GM23338 (cell line): ENCODE measurements around the gene SLC25A12. TPM values are rescaled to one million over a fixed set of nuclear protein-coding genes. Genes with fewer than 3 reads are reported as not detected.

ENCODE experiments used
- ATAC-seq: fragments of 200-7000 bp; cut with Tn5 transposase; 3 replicates; pipeline ENCODE4 v1.9.1; 2020
- DNase-seq: peaks from one replicate; pipeline ENCODE4 v3.0.0-alpha.2; 2015; ENCODE audit warnings: low spot score
- H2AFZ ChIP-seq: fragments of 200-600 bp; sonication (generic); 2 replicates; pipeline ENCODE4 v1.8.0; 2016; ENCODE audit warnings: antibody characterized with exemption, mild to moderate bottlenecking, moderate library complexity
- H3F3A ChIP-seq: fragments of 200-600 bp; sonication (generic); replicated peaks from 2 replicates; pipeline ENCODE4 v1.8.0; 2017; ENCODE audit warnings: antibody characterized with exemption, mixed run types, low read depth
- H3K27ac ChIP-seq: fragments of 200-600 bp; sonication (generic); 2 replicates; pipeline ENCODE4 v1.6.1; 2016; ENCODE audit warnings: low read depth
- H3K27me3 ChIP-seq: fragments of 200-600 bp; sonication (generic); 2 replicates; pipeline ENCODE4 v1.8.0; 2016; ENCODE audit warnings: mild to moderate bottlenecking, mixed run types, moderate library complexity; ENCODE audit not compliant: insufficient read depth
- H3K36me3 ChIP-seq: fragments of 200-600 bp; sonication (generic); 2 replicates; pipeline ENCODE4 v1.8.0; 2016; ENCODE audit warnings: mild to moderate bottlenecking; ENCODE audit not compliant: insufficient read depth
- H3K4me1 ChIP-seq: fragments of 200-600 bp; sonication (generic); 2 replicates; pipeline ENCODE4 v1.8.0; 2016; ENCODE audit warnings: mild to moderate bottlenecking, moderate library complexity; ENCODE audit not compliant: insufficient read depth
- H3K4me2 ChIP-seq: fragments of 200-600 bp; sonication (generic); 2 replicates; pipeline ENCODE4 v1.7.1; 2017; ENCODE audit warnings: mixed run types
- H3K4me3 ChIP-seq: fragments of 200-600 bp; sonication (generic); 2 replicates; pipeline ENCODE4 v1.6.1; 2016; ENCODE audit warnings: mixed run types
- H3K79me2 ChIP-seq: fragments of 200-600 bp; sonication (generic); replicated peaks from 2 replicates; pipeline ENCODE4 v1.8.0; 2017; ENCODE audit warnings: mild to moderate bottlenecking; ENCODE audit not compliant: insufficient read depth
- H3K9me2 ChIP-seq: fragments of 200-600 bp; sonication (generic); 2 replicates; pipeline ENCODE4 v1.8.0; 2017; ENCODE audit not compliant: insufficient read depth
- H4K20me1 ChIP-seq: fragments of 200-600 bp; sonication (generic); replicated peaks from 2 replicates; pipeline ENCODE4 v1.8.0; 2017; ENCODE audit warnings: mild to moderate bottlenecking; ENCODE audit not compliant: insufficient read depth
- H3K27ac Mint-ChIP-seq: 2 replicates; pipeline ENCODE4 v1.8.0; 2020; ENCODE audit warnings: inconsistent platforms, mild to moderate bottlenecking, moderate library complexity, mixed read lengths
- H3K27me3 Mint-ChIP-seq: 3 replicates; pipeline ENCODE4 v1.8.0; 2022; ENCODE audit warnings: low read depth, mild to moderate bottlenecking, moderate library complexity, mixed read lengths, inconsistent platforms; ENCODE audit not compliant: insufficient read depth, poor library complexity
- H3K36me3 Mint-ChIP-seq: 3 replicates; pipeline ENCODE4 v1.8.0; 2021; ENCODE audit warnings: low read depth, mild to moderate bottlenecking, inconsistent platforms, moderate library complexity, mixed read lengths
- H3K4me1 Mint-ChIP-seq: 3 replicates; pipeline ENCODE4 v1.8.0; 2020; ENCODE audit warnings: mild to moderate bottlenecking, inconsistent platforms, mixed read lengths
- H3K4me3 Mint-ChIP-seq: 3 replicates; pipeline ENCODE4 v1.8.0; 2021; ENCODE audit warnings: moderate library complexity, mild to moderate bottlenecking, inconsistent platforms, mixed read lengths
- H3K9me3 Mint-ChIP-seq: 3 replicates; pipeline ENCODE4 v1.8.0; 2020; ENCODE audit warnings: moderate library complexity, mild to moderate bottlenecking, inconsistent platforms, mixed read lengths
- CREB1 ChIP-seq: fragments of 250-450 bp; sonication (Bioruptor Pico); IDR thresholded peaks from 2 replicates; pipeline ENCODE4 v1.5.0; 2020; ENCODE audit warnings: low read depth, mild to moderate bottlenecking, moderate library complexity
- EZH2 ChIP-seq: fragments of 200-600 bp; sonication (generic); IDR thresholded peaks from one replicate; pipeline ENCODE4 v1.8.0; 2017; ENCODE audit warnings: antibody characterized with exemption, mild to moderate bottlenecking, low read depth; ENCODE audit not compliant: unreplicated experiment
- EZH2phosphoT487 ChIP-seq: fragments of 200-600 bp; sonication (generic); IDR thresholded peaks from one replicate; pipeline ENCODE4 v1.8.1; 2018; ENCODE audit warnings: antibody characterized with exemption; ENCODE audit not compliant: unreplicated experiment
- JUNB ChIP-seq: IDR thresholded peaks from one replicate; pipeline ENCODE4 v1.6.1; 2016; ENCODE audit warnings: antibody characterized with exemption; ENCODE audit not compliant: unreplicated experiment
- NANOG ChIP-seq: IDR thresholded peaks from 2 replicates; pipeline ENCODE4 v1.6.1; 2016; ENCODE audit warnings: antibody characterized with exemption, borderline replicate concordance
- POLR2AphosphoS5 ChIP-seq: IDR thresholded peaks from 2 replicates; pipeline ENCODE4 v1.6.1; 2016; ENCODE audit warnings: antibody characterized with exemption, low read depth
- STAT1 ChIP-seq: IDR thresholded peaks from one replicate; pipeline ENCODE4 v1.6.1; 2016; ENCODE audit warnings: antibody characterized with exemption; ENCODE audit not compliant: unreplicated experiment
- ZNF114 ChIP-seq: fragments of 250-450 bp; sonication (Bioruptor Pico); IDR thresholded peaks from 2 replicates; pipeline ENCODE4 v1.5.0; 2020; ENCODE audit warnings: mild to moderate bottlenecking, moderate library complexity
- ZNF331 ChIP-seq: fragments of 250-450 bp; sonication (Bioruptor Pico); IDR thresholded peaks from 2 replicates; pipeline ENCODE4 v1.5.0; 2020; ENCODE audit warnings: low read depth, mild to moderate bottlenecking, moderate library complexity
- polyA plus RNA-seq: library from polyadenylated mRNA; unstranded; fragments of >200 nt; fragmentation: Nextera tagmentation; extraction: Ambion mirVana; gene quantifications from 2 replicates; pipeline ENCODE4 v1.2.1, GENCODE V29; 2016
- total RNA-seq: library from RNA; depleted of rRNA; stranded (reverse); fragments of >200 nt; shearing (Covaris generic); gene quantifications from 2 replicates; pipeline ENCODE4 v1.2.3, GENCODE V29; 2014
- TF ChIP-seq, protein P1 (sequence below): IDR thresholded peaks from 2 replicates; pipeline ENCODE4 v1.6.1; 2016; ENCODE audit warnings: antibody characterized with exemption
- TF ChIP-seq, protein P2 (sequence below): IDR thresholded peaks from one replicate; pipeline ENCODE4 v1.6.1; 2018; ENCODE audit warnings: antibody characterized with exemption; ENCODE audit not compliant: unreplicated experiment
- TF ChIP-seq, protein P3 (sequence below): fragments of 250-450 bp; sonication (Bioruptor Pico); IDR thresholded peaks from 2 replicates; pipeline ENCODE4 v1.5.0; 2020; ENCODE audit warnings: mild to moderate bottlenecking, moderate library complexity
- TF ChIP-seq, protein P4 (sequence below), 2 experiments: fragments of 200-600 bp in 1 of 2; sonication (generic) in 1 of 2; conservative IDR thresholded peaks; 2 replicates each; pipeline versions ENCODE4 v1.5.1 to v1.6.1; 2016 to 2017; ENCODE audit warnings: antibody characterized with exemption in 2 of 2, low read depth in 2 of 2, mild to moderate bottlenecking in 2 of 2, moderate library complexity in 1 of 2

The SLC25A12 gene
- total and polyA plus RNA-seq, 2 experiments from 2014 or later, result 4.8 to 14.8 TPM

DNA sequence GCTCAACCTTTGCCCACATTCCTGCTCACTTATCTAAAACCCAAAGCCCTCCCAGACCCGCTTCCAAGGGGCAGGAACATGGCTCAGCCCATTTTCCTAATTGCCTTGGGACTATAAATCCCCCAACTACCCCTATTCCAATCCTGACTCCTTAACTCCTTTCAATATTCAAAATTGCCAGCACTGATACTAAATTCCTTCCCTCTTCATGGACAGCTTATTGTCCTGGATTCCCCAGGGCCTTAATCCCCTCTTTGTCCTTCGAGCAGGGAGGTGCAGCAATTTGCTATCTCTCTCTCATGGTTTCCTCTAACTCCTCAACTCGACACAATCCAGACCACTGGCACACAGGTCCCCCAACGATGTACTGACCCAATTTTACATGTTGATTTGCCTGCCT lies 99.1 kb downstream of the SLC25A12 start:
- TF ChIP-seq EZH2 (no peak), NANOG (no peak), ZNF114 (no peak), POLR2AphosphoS5 (no peak), EZH2phosphoT487 (no peak), CREB1 (CRISPR knock-in tag) (no peak), STAT1 (no peak), ZNF331 (no peak), JUNB (no peak)
- TF ChIP-seq, protein P1, sequence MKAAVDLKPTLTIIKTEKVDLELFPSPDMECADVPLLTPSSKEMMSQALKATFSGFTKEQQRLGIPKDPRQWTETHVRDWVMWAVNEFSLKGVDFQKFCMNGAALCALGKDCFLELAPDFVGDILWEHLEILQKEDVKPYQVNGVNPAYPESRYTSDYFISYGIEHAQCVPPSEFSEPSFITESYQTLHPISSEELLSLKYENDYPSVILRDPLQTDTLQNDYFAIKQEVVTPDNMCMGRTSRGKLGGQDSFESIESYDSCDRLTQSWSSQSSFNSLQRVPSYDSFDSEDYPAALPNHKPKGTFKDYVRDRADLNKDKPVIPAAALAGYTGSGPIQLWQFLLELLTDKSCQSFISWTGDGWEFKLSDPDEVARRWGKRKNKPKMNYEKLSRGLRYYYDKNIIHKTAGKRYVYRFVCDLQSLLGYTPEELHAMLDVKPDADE, result no peak
- TF ChIP-seq, protein P2, sequence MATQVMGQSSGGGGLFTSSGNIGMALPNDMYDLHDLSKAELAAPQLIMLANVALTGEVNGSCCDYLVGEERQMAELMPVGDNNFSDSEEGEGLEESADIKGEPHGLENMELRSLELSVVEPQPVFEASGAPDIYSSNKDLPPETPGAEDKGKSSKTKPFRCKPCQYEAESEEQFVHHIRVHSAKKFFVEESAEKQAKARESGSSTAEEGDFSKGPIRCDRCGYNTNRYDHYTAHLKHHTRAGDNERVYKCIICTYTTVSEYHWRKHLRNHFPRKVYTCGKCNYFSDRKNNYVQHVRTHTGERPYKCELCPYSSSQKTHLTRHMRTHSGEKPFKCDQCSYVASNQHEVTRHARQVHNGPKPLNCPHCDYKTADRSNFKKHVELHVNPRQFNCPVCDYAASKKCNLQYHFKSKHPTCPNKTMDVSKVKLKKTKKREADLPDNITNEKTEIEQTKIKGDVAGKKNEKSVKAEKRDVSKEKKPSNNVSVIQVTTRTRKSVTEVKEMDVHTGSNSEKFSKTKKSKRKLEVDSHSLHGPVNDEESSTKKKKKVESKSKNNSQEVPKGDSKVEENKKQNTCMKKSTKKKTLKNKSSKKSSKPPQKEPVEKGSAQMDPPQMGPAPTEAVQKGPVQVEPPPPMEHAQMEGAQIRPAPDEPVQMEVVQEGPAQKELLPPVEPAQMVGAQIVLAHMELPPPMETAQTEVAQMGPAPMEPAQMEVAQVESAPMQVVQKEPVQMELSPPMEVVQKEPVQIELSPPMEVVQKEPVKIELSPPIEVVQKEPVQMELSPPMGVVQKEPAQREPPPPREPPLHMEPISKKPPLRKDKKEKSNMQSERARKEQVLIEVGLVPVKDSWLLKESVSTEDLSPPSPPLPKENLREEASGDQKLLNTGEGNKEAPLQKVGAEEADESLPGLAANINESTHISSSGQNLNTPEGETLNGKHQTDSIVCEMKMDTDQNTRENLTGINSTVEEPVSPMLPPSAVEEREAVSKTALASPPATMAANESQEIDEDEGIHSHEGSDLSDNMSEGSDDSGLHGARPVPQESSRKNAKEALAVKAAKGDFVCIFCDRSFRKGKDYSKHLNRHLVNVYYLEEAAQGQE, result no peak
- TF ChIP-seq, protein P3, sequence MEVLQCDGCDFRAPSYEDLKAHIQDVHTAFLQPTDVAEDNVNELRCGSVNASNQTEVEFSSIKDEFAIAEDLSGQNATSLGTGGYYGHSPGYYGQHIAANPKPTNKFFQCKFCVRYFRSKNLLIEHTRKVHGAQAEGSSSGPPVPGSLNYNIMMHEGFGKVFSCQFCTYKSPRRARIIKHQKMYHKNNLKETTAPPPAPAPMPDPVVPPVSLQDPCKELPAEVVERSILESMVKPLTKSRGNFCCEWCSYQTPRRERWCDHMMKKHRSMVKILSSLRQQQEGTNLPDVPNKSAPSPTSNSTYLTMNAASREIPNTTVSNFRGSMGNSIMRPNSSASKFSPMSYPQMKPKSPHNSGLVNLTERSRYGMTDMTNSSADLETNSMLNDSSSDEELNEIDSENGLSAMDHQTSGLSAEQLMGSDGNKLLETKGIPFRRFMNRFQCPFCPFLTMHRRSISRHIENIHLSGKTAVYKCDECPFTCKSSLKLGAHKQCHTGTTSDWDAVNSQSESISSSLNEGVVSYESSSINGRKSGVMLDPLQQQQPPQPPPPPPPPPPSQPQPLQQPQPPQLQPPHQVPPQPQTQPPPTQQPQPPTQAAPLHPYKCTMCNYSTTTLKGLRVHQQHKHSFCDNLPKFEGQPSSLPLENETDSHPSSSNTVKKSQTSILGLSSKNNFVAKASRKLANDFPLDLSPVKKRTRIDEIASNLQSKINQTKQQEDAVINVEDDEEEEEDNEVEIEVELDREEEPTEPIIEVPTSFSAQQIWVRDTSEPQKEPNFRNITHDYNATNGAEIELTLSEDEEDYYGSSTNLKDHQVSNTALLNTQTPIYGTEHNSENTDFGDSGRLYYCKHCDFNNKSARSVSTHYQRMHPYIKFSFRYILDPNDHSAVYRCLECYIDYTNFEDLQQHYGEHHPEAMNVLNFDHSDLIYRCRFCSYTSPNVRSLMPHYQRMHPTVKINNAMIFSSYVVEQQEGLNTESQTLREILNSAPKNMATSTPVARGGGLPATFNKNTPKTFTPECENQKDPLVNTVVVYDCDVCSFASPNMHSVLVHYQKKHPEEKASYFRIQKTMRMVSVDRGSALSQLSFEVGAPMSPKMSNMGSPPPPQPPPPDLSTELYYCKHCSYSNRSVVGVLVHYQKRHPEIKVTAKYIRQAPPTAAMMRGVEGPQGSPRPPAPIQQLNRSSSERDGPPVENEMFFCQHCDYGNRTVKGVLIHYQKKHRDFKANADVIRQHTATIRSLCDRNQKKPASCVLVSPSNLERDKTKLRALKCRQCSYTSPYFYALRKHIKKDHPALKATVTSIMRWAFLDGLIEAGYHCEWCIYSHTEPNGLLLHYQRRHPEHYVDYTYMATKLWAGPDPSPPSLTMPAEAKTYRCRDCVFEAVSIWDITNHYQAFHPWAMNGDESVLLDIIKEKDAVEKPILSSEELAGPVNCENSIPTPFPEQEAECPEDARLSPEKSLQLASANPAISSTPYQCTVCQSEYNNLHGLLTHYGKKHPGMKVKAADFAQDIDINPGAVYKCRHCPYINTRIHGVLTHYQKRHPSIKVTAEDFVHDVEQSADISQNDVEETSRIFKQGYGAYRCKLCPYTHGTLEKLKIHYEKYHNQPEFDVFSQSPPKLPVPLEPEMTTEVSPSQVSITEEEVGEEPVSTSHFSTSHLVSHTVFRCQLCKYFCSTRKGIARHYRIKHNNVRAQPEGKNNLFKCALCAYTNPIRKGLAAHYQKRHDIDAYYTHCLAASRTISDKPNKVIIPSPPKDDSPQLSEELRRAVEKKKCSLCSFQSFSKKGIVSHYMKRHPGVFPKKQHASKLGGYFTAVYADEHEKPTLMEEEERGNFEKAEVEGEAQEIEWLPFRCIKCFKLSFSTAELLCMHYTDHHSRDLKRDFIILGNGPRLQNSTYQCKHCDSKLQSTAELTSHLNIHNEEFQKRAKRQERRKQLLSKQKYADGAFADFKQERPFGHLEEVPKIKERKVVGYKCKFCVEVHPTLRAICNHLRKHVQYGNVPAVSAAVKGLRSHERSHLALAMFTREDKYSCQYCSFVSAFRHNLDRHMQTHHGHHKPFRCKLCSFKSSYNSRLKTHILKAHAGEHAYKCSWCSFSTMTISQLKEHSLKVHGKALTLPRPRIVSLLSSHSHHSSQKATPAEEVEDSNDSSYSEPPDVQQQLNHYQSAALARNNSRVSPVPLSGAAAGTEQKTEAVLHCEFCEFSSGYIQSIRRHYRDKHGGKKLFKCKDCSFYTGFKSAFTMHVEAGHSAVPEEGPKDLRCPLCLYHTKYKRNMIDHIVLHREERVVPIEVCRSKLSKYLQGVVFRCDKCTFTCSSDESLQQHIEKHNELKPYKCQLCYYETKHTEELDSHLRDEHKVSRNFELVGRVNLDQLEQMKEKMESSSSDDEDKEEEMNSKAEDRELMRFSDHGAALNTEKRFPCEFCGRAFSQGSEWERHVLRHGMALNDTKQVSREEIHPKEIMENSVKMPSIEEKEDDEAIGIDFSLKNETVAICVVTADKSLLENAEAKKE, result no peak
- TF ChIP-seq, protein P4, sequence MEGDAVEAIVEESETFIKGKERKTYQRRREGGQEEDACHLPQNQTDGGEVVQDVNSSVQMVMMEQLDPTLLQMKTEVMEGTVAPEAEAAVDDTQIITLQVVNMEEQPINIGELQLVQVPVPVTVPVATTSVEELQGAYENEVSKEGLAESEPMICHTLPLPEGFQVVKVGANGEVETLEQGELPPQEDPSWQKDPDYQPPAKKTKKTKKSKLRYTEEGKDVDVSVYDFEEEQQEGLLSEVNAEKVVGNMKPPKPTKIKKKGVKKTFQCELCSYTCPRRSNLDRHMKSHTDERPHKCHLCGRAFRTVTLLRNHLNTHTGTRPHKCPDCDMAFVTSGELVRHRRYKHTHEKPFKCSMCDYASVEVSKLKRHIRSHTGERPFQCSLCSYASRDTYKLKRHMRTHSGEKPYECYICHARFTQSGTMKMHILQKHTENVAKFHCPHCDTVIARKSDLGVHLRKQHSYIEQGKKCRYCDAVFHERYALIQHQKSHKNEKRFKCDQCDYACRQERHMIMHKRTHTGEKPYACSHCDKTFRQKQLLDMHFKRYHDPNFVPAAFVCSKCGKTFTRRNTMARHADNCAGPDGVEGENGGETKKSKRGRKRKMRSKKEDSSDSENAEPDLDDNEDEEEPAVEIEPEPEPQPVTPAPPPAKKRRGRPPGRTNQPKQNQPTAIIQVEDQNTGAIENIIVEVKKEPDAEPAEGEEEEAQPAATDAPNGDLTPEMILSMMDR (conservative IDR thresholded peaks at IDR 0.05; ENCODE audit: low read depth in 2 of 2), result no peak
- Histone ChIP-seq H4K20me1 (no peaks in the 10 kb centered on the region; the same call in 1 of the 2 replicates), H3K36me3 (no peaks in the 10 kb centered on the region), H3K4me3 (no peak overlapping the region), H3K4me1 (peaks cover 32% of the 10 kb centered on the region), H3K79me2 (no peaks in the 10 kb centered on the region), H2AFZ (no peak overlapping the region), H3F3A (no peaks in the 10 kb centered on the region), H3K27me3 (no peaks in the 10 kb centered on the region), H3K27ac (no peak overlapping the region; the same call in 1 of the 2 replicates), H3K9me2 (no peaks in the 10 kb centered on the region), H3K4me2 (peak overlapping the region; percentile 25; the same call in 1 of the 2 replicates)
- peak; percentile 74 for ATAC-seq
- peak; percentile 32 for DNase-seq
- no peaks in the 10 kb centered on the region for H3K9me3 Mint-ChIP-seq
- peaks cover 2% of the 10 kb centered on the region for H3K27me3 Mint-ChIP-seq
- peaks cover 40% of the 10 kb centered on the region for H3K4me1 Mint-ChIP-seq
- no peak overlapping the region for H3K4me3 Mint-ChIP-seq
- no peaks in the 10 kb centered on the region; the same call in 2 of the 3 replicates for H3K36me3 Mint-ChIP-seq
- H3K27ac Mint-ChIP-seq, result peak overlapping the region; percentile 1; the same call in 1 of the 2 replicates
